ENCODE results near the gene FLNC. TPM values are rescaled to one million over a fixed set of nuclear protein-coding genes. Genes with fewer than 3 reads are reported as not detected.

FLNC gene
- total and polyA plus RNA-seq, 2 of the 13 experiments (the other 11 are each of a cell fraction or from before 2014, with no cell fraction given): 0.02 TPM; not detected in 1

DNA sequence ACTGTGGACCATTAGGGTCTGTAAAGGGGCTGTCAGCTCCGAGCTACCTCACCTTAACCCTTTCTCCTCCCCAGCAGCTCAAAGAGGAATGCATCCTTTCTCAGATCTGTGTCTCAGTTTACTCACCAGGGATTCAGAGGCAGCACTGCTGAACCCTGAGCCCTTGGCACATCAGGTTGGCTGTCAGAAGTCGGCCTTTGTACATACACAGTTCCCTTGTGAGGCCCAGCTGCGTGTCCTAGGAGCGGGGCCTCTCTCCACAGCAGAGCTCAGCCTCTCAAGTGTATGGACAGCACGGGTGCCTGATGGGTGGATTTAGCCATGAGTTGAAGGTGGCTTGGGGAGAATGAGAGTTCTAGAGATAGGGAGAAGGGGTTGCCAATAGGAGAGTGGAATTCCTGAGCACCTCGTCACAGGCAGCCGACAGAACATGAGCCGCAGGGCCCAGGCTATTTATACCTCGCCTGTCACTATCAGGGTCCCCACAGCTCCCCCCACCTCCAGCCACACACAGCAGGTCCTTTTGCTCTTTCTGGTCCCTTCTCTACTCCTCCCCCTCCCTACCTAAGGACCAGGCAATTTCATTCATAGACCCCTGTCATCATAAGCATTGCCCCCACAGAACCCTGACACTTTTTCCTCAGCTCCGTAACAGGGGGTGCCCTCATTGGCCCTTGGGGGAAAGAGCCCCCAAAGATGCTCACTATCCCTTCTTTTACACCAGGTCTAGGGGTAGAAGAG lies 2.1 kb upstream of the FLNC start (continued):
- TF ChIP-seq ZNF616 (CRISPR knock-in tag; IDR thresholded peaks at IDR 0.05; ENCODE audit: low read depth) (no peak), ZNF598 (CRISPR knock-in tag; IDR thresholded peaks at IDR 0.05; ENCODE audit: borderline replicate concordance) (no peak), BCL3 (CRISPR knock-in tag; IDR thresholded peaks at IDR 0.05) (no peak), ZNF441 (CRISPR knock-in tag; IDR thresholded peaks at IDR 0.05; ENCODE audit: borderline replicate concordance) (no peak), ZBTB14 (CRISPR knock-in tag; IDR thresholded peaks at IDR 0.05) (no peak), BRD4 (CRISPR knock-in tag; IDR thresholded peaks at IDR 0.05) (no peak), DNMT1 (CRISPR knock-in tag; IDR thresholded peaks at IDR 0.05) (no peak), IKZF1 (IDR thresholded peaks at IDR 0.05) (no peak), JUND (CRISPR knock-in tag; IDR thresholded peaks at IDR 0.05) (no peak), SIX1 (CRISPR knock-in tag; IDR thresholded peaks at IDR 0.05; ENCODE audit: borderline replicate concordance) (no peak), ZNF546 (CRISPR knock-in tag; conservative IDR thresholded peaks at IDR 0.05) (no peak), SYNCRIP (IDR thresholded peaks at IDR 0.05; ENCODE audit: insufficient read depth, low read depth, low read length) (no peak), ZNF451 (CRISPR knock-in tag; IDR thresholded peaks at IDR 0.05) (no peak), ZNF747 (CRISPR knock-in tag; IDR thresholded peaks at IDR 0.05; ENCODE audit: borderline replicate concordance) (no peak), CEBPG (CRISPR knock-in tag; IDR thresholded peaks at IDR 0.05) (no peak), SKI (IDR thresholded peaks at IDR 0.05; ENCODE audit: partially characterized antibody) (no peak), TEAD3 (CRISPR knock-in tag; optimal IDR thresholded peaks at IDR 0.05; ENCODE audit: borderline replicate concordance) (peak; percentile 21), ZNF557 (CRISPR knock-in tag; IDR thresholded peaks at IDR 0.05) (no peak), ZNF629 (CRISPR knock-in tag; conservative IDR thresholded peaks at IDR 0.05) (no peak), ZBTB38 (CRISPR knock-in tag; IDR thresholded peaks at IDR 0.05) (no peak), ZNF704 (CRISPR knock-in tag; IDR thresholded peaks at IDR 0.05; ENCODE audit: borderline replicate concordance) (no peak), MEIS2 (CRISPR knock-in tag; IDR thresholded peaks at IDR 0.05) (peak; percentile 50; the same call in 1 of the 2 replicates), ATF1 (CRISPR knock-in tag; IDR thresholded peaks at IDR 0.05) (no peak), ZNF230 (CRISPR knock-in tag; IDR thresholded peaks at IDR 0.05) (no peak)
- TF ChIP-seq, protein P1, sequence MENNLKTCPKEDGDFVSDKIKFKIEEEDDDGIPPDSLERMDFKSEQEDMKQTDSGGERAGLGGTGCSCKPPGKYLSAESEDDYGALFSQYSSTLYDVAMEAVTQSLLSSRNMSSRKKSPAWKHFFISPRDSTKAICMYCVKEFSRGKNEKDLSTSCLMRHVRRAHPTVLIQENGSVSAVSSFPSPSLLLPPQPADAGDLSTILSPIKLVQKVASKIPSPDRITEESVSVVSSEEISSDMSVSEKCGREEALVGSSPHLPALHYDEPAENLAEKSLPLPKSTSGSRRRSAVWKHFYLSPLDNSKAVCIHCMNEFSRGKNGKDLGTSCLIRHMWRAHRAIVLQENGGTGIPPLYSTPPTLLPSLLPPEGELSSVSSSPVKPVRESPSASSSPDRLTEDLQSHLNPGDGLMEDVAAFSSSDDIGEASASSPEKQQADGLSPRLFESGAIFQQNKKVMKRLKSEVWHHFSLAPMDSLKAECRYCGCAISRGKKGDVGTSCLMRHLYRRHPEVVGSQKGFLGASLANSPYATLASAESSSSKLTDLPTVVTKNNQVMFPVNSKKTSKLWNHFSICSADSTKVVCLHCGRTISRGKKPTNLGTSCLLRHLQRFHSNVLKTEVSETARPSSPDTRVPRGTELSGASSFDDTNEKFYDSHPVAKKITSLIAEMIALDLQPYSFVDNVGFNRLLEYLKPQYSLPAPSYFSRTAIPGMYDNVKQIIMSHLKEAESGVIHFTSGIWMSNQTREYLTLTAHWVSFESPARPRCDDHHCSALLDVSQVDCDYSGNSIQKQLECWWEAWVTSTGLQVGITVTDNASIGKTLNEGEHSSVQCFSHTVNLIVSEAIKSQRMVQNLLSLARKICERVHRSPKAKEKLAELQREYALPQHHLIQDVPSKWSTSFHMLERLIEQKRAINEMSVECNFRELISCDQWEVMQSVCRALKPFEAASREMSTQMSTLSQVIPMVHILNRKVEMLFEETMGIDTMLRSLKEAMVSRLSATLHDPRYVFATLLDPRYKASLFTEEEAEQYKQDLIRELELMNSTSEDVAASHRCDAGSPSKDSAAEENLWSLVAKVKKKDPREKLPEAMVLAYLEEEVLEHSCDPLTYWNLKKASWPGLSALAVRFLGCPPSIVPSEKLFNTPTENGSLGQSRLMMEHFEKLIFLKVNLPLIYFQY (CRISPR knock-in tag; IDR thresholded peaks at IDR 0.05; ENCODE audit: borderline replicate concordance): no peak
